Measurements from ENCODE around the gene DHX34.
"Not testable (repeated sequence)": the region's sequence is repeated elsewhere in the genome, so short reads cannot be mapped to it uniquely, and the experiment has no call there.

DHX34 gene

GRCh38 chr19:47341734-47342133, 7.4 kb upstream of the DHX34 start:
- Histone ChIP-seq H3K9me3 (ENCODE audit: control insufficient read depth, low read length) (no peaks in the 10 kb centered on the region), H3K4me3 (ENCODE audit: low read depth, low read length) (no peak overlapping the region), H2AFZ (no peak overlapping the region), H3K4me1 (no peaks in the 10 kb centered on the region), H3K9ac (no peak overlapping the region), H3K36me3 (ENCODE audit: control insufficient read depth, insufficient read depth, low read length) (no peaks in the 10 kb centered on the region), H3K27ac (no peak overlapping the region), H3K79me2 (no peaks in the 10 kb centered on the region), H3K4me2 (ENCODE audit: low read length) (no peak overlapping the region), H3K27me3 (ENCODE audit: control insufficient read depth, insufficient read depth, low read length) (no peaks in the 10 kb centered on the region)
- TF ChIP-seq CTCF (IDR thresholded peaks at IDR 0.05), result no peak

- no peak overlapping the region for H3K4me3 ChIP-seq (ENCODE audit: low read depth, low read length)
- H3K36me3 ChIP-seq (ENCODE audit: control insufficient read depth, insufficient read depth, low read length), result no peaks in the 10 kb centered on the region
Measured at GRCh38 chr19:47343194-47343802, 5.8 kb upstream of the DHX34 start.

GRCh38 chr19:47344425-47344824, 4.7 kb upstream of the DHX34 start:
- Histone ChIP-seq H3K9ac (no peak overlapping the region), H2AFZ (no peak overlapping the region), H3K79me2 (peaks cover under 1% of the 10 kb centered on the region), H3K36me3 (ENCODE audit: control insufficient read depth, insufficient read depth, low read length) (no peaks in the 10 kb centered on the region), H3K4me3 (ENCODE audit: low read depth, low read length) (no peak overlapping the region), H3K4me1 (no peaks in the 10 kb centered on the region), H3K27ac (no peak overlapping the region), H3K27me3 (ENCODE audit: control insufficient read depth, insufficient read depth, low read length) (no peaks in the 10 kb centered on the region), H3K4me2 (ENCODE audit: low read length) (no peak overlapping the region), H3K9me3 (ENCODE audit: control insufficient read depth, low read length) (no peaks in the 10 kb centered on the region)
- TF ChIP-seq CTCF (IDR thresholded peaks at IDR 0.05), result no peak

More at GRCh38 chr19:47343194-47343802, 5.8 kb upstream of the DHX34 start:
- Histone ChIP-seq H3K9ac (no peak overlapping the region), H3K27me3 (ENCODE audit: control insufficient read depth, insufficient read depth, low read length) (no peaks in the 10 kb centered on the region), H3K9me3 (ENCODE audit: control insufficient read depth, low read length) (no peaks in the 10 kb centered on the region), H3K4me1 (no peaks in the 10 kb centered on the region), H3K79me2 (no peaks in the 10 kb centered on the region), H3K4me2 (ENCODE audit: low read length) (no peak overlapping the region), H3K27ac (no peak overlapping the region), H2AFZ (no peak overlapping the region)
- TF ChIP-seq CTCF (IDR thresholded peaks at IDR 0.05), result no peak

- not testable (repeated sequence) for H3K4me1 ChIP-seq; H3K36me3 ChIP-seq (ENCODE audit: control insufficient read depth, insufficient read depth, low read length); H2AFZ ChIP-seq; H3K4me3 ChIP-seq (ENCODE audit: low read depth, low read length); H3K9me3 ChIP-seq (ENCODE audit: control insufficient read depth, low read length); H3K27ac ChIP-seq; H3K27me3 ChIP-seq (ENCODE audit: control insufficient read depth, insufficient read depth, low read length); H3K4me2 ChIP-seq (ENCODE audit: low read length); H3K79me2 ChIP-seq; H3K9ac ChIP-seq
Measured at GRCh38 chr19:47346024-47346423, 3.1 kb upstream of the DHX34 start.

GRCh38 chr19:47350630-47351029, 1.5 kb downstream of the DHX34 start:
- peaks cover 12% of the 10 kb centered on the region for H3K79me2 ChIP-seq
- no peak overlapping the region for H3K27ac ChIP-seq
- no peak for TF ChIP-seq CTCF (IDR thresholded peaks at IDR 0.05)
- no peak overlapping the region for H2AFZ ChIP-seq
- H3K9me3 ChIP-seq (ENCODE audit: control insufficient read depth, low read length), result no peaks in the 10 kb centered on the region
- H3K36me3 ChIP-seq (ENCODE audit: control insufficient read depth, insufficient read depth, low read length), result no peaks in the 10 kb centered on the region
- H3K27me3 ChIP-seq (ENCODE audit: control insufficient read depth, insufficient read depth, low read length), result no peaks in the 10 kb centered on the region
- H3K4me3 ChIP-seq (ENCODE audit: low read depth, low read length), result no peak overlapping the region
- H3K4me1 ChIP-seq, result no peaks in the 10 kb centered on the region
- H3K4me2 ChIP-seq (ENCODE audit: low read length), result no peak overlapping the region
- no peak overlapping the region for H3K9ac ChIP-seq
